GM21447 (cell line): ENCODE results near the gene DHRS13.
A peak's percentile ranks its signal among the peaks of the same experiment; 100 is the strongest.

ENCODE experiments used
- ATAC-seq: cut with Tn5 transposase; IDR thresholded peaks from one replicate; pipeline ENCODE4 v1.9.1; 2021; ENCODE audit not compliant: unreplicated experiment

The DHRS13 gene, protein sequence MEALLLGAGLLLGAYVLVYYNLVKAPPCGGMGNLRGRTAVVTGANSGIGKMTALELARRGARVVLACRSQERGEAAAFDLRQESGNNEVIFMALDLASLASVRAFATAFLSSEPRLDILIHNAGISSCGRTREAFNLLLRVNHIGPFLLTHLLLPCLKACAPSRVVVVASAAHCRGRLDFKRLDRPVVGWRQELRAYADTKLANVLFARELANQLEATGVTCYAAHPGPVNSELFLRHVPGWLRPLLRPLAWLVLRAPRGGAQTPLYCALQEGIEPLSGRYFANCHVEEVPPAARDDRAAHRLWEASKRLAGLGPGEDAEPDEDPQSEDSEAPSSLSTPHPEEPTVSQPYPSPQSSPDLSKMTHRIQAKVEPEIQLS

DNA sequence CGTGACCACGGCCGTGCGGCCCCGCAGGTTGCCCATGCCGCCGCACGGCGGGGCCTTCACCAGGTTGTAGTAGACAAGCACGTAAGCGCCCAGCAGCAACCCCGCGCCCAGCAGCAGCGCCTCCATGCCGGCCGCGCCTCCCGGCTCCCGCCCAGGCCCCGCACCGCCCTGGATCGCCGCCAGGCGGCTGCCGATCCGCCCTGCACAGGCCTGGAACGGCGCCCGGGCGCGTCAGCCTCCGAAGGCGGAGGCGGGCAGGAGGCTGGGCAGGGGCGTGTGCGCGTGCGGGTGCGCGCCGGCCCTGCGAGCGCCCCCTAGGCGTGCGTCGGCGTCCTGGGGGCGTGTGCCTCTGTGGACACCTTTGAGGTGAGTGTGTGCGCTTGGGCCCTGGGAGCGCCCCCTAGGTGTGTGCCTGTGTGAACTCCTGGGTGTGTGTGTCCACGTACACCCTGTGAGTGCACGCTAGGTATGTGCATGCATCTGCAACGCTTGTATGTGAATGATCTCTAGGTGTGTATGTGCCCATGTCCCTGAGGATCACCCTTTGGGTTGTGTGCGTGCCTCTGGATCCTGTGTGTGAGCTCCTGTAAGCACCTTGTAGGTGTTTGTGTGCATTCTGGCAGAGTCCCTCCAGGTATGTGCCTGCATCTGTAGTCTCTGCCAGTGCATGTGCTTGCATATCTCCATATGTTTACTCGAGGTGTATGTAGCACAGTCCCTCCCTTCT is at the start of gene DHRS13:
Gene DHRS13, minus strand, starts transcription at position 261 of the 727 bp plus-strand sequence. Its CDS starts 135 bp downstream, at position 126.
- peak; percentile 83 for ATAC-seq

DNA sequence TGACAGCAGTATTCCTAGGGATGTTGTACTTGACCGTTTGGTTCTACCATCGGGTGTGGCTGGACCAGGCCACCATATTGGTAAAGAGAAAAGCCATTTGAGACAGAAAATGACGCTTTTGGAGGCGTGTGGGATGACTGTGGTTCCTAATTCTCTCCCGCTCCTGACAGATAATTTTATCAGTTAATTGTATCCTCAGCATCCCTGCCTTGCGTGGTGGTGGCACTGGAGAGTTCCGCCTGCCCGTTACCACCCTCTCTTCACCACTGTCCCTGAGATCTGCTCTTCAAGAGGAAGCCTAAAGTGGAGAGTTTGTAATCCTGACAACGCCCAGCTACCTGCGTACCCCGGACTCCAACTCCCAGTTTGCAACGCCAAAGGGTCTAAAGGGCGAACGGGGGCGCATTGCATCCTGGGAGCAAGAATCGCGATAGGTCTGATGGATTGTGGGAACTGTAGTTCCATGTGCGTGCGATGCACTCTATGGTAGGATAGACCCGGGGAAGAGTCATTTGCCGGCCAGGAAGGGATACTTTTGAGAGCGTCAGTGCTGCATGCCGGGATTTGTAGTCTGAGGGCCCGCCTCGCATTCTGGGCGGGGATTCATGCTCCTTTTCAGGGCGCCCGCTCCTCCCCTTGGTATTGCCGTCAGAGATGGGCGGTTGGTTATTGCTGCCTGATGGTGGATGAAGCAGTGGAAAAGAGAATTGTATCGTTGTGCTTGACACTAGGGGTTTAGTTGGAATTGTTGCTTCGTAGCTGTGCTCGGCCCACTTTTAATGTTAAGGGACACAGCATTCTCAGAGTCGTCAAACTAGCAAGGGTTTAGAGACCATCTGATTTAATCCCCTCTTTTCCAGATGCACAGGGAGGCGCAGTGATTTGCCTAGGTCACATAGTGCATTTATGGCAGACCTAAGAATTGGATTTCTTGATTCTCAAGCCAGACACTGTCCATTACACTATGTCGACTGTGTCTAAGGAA is 49.4 kb upstream of the DHRS13 start:
- peak; percentile 58 for ATAC-seq

DNA sequence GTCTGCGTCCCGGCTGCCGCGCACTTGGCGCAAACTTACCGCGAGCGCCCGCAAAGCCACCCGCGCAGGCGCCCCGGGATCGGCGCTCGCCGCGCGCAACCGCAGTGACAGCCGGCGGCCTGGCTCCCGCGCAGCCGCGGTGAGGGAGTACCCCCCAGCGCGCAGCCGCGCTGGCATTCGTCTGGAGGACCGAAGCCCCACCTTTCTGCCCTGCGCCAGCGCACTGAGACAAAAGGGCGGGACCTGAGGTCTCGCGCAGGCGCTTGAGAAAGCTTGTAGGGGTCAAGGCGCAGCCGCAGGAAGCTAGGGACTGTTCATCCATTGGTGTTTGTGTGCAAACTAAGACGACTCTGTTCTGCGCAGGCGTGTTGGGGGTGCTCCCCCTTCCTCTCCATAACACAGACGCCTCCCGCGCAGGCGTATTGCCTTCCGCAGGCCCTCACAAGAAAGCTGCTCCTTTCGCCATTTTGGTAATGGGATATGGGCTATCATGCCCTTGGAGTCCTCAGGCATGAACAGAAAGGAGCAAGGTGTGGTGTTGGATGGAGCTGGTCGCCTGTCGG is 48.6 kb upstream of the DHRS13 start, which contains the start of gene PHF12:
Gene PHF12, minus strand, starts transcription at position 91 of the 563 bp plus-strand sequence. CDS start 558 bp downstream, outside the sequence.
- ATAC-seq = peak; percentile 52

DNA sequence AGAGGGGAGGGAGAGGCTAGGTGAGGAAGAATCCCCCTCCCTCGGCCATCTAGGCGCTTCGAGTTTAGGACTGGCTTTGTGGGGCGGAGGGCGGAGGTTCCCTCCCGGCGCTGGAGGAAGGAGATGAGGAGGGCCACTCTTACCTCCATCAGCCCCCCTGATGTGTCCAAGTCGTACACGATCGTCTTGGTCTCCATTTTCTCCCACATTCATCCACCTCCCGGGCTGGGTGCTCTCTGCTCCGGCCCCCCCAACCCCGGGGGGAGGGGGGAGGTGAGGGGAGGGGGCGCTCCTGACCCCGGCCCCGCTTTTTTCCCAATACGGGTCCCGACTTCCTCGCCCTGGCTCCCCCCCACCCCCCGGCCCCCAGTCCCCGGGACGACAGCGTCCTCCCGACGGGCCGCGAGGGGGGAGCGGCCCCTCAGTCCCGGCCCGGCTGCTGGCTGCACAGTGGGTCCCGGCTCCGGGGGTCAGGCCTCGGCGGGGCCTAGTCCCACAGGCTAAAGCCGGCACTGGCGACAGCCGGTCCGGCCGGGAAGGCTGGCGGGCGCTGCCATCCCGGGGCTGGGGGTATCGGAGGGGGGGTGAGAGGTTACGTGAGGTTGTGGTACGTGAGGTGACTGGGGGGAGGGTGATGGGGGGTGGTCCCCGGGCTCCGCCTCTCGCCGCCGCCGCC is 48.0 kb upstream of the DHRS13 start:
- peak; percentile 3 for ATAC-seq

DNA sequence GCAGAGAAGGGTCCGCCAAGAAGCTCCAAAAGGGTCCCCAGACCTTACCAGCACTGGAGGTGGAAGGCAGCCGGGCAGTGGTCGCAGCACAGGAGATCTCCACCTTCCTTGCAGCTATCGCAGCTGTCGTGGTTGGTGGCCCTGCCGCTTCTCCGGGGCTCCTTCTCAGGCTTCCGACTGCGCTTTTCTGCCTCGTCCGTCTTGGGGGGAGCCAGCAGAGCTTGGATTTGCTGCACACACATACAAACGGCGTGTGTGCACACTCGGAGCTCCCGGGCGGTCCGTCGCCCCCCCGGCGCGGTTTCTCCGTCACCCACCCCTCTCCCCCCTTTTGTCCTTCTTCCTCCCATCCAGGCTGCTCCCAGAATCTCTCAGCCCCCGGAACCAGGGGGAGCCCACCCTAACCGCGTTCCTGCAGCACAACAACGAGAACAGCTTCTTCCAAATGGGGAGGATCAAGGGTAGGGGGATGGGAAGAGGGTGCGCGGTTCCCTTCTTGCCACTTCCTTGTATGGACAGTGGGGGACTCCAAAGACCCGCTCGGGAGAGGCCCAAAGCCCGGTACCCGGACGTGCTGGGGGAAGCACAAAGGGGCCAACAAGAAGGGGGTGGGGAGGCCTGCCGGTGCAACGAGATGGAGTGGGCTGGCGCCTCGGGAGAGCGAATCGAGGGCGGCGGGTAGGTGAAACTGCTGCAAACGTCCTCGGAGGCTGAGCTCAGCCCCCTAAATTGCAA is 47.3 kb upstream of the DHRS13 start:
- ATAC-seq = no peak

DNA sequence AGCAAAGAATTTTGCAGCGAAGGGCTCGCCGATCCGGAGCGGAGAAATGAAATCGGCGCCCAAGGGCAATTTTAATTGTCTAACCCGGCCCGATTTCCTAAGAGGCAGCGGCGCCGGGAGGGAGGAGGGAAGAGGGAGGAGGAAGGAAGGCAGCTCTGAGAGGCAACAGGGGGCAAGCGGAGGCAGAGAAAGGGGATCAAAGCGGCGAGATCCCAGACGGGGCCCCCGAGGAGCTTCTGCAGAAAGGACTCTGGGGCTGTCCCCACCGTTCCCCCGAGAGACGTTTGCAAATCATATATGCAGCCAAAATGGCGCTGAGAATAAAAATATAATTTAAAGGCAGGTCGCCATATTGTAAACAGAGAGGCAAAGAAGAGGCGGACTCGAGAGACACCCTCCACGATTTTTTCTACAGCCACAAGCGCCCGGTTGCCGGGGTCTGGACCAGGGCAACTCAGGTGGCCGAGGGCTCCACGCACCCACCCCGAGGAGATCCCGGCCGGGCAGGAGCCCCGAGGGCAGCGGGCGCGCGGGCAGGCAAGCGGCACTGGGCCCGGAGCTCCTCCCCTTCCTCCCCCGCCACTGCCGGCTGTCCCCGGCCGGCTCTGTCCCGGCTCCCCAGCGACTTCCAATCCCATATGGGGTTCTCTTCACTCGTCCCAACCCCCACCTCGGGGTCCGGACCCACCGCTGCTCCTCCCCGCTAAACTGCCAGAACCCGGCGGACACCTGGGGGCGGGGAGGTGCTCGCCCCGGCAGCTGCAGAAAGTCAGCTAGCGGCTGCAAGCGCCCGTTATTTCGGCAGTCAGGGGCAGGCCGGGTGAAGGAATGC is 46.5 kb upstream of the DHRS13 start:
- ATAC-seq = no peak

DNA sequence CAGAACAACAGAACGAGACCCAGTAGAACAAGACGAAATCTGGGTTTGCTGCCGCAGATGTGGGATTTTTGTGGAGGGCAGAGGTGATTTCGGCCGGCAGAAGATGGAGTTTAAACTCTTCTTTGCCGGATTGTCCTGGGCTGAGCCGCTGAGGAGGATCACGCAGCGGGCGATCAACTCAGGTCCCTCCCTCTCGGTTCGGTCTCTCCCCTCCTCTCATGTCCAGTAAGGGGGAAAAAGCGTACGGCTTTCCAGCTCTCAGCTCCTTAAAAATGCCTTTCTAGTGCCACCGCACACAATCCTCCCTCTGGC is 46.0 kb upstream of the DHRS13 start:
- ATAC-seq = no peak

DNA sequence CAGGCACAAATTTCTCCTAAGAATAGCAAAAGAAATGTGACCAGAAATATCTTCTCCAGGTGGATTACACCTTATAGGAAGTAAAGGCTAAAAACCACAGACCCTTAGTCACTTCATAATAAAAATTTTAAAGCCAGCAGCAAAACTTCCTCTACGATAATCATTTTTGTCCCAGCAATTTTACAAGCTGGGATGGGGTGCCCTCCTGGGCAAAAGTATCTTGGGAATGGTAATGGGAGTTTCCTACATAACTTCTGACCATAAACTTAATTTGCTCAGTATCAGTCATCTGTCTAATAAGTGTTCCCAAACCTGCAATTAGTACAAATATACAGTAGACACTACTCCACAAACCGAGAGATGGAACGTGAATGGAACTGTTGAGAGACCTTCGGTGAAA is 45.5 kb upstream of the DHRS13 start:
- no peak for ATAC-seq

DNA sequence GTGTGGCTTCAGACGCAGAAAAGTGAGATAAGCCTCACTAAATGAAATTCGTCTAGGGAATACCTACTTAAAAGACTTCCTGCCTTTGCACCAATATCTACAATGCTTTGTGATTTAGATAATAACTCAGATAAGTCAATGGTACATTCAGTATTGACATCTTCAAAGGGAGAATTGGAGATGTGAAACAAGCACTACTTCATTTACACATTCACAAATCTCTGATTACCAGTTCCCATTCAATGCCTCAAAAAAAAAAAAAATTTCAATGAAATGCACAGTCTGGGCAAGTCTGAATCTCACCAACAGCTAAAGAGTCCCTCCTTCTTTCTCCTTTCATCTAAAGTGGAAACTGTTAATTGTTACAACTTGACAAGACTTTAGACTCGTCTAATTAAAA is 44.8 kb upstream of the DHRS13 start:
- no peak for ATAC-seq

DNA sequence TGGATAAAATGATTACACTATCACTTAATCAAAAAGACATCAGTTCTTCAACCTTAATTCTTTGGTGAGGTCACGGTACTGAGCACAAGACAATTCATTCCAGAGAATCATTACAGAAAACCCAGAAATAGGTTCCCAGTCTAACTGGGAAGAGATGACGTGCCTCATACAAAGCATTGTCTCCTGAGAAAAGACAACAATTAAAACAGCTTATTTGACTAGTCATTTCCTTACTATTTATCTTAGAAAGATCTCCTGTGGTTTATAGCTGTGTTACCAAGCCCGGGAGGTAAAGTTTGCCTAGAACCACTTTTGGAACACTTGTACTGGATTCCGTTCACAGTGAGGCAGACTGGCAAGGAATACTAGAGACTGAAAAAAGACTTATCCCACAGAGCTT is 43.4 kb upstream of the DHRS13 start:
- ATAC-seq = no peak

DNA sequence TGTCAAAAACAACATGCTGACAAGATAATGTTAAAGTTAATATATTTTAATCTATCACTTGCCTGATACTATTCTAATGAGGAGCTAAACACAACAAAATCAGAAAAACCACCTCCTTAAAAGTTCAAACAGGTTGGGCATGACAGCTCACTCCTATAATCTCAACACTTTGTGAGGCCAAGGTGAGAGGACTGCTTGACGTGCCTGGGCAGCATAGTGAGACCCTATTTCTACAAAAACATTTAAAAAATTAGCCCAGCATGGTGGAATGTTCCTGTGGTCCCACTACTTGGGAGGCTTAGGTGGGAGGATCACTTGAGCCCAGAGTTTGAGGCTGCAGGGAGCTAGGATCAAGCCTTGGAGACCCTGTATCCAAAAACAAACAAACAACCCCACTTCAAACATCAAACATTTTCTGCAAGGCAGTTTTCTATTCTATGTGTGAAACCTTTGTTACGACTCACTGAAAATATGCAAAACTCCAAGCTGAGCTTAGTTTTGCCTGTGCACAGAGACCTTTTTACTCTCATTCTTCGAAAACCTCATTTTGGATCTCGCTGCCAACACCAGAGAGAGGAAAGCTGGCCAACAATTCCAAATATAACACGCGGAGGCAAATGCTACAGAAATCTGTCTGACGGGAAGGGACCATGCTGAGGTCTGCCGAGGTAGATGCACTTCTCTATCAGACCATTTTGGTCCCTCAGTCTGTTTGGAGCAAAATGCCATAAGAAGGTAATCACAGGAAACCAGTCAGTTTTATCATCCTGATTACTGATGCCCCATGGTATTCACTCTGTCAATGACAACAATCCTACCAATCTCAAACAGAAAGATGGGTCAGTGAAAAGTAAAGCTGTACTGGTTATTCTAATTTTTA is 42.2 kb upstream of the DHRS13 start:
- ATAC-seq = no peak

DNA sequence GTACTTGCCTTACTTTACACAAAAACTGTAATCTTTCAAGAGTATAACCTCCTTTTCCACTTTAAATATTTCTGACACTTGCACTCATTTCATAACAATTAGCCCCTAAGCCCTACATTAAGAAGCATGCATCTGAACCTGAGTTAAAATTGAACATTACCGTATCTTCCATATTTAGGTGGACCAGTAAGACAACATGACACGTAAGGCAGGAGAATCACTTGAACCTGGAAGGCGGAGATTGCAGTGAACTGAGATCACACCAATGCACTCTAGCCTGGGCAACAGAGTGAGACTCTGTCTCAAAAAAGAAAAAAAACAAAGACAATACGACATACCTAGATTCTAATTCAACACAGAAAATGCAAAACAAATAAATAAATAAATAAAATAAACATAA is 41.5 kb upstream of the DHRS13 start:
- ATAC-seq = no peak

DNA sequence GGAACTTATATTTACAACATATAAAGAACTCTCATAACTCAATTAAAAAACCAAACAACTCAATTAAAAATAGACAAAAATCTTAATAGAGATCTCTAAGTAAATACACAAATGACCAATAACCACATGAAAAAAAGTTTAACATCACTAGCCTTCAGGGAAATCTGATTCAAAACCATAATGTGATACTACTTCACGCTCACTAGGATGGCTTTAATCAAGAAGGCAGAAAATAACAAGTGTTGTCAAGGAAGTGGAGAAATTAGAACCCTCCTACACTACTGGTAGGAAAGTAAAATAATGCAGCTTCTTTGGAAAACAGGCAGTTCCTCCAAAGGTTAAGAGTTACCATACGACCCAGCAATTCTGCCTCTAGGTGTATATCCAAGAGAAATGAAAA is 40.0 kb upstream of the DHRS13 start:
- no peak for ATAC-seq

DNA sequence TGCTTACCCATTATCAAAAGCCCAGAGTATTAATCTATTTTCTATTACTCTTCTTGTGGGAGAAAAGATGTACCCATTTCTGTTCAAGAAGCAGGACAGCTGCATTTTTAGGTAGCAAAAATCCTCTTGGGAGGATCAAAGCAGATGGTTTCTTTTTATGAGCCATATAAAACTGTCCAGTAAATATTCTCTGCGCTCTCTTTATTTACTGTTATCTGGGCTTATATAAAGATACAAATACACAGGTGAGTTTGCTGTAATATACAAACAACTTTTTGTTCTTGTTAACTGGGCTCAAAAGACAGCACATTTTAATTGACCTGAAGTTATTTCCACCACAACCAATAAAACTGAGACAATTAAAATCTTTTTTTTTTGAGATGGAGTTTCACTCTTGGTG is 38.4 kb upstream of the DHRS13 start:
- ATAC-seq = no peak

DNA sequence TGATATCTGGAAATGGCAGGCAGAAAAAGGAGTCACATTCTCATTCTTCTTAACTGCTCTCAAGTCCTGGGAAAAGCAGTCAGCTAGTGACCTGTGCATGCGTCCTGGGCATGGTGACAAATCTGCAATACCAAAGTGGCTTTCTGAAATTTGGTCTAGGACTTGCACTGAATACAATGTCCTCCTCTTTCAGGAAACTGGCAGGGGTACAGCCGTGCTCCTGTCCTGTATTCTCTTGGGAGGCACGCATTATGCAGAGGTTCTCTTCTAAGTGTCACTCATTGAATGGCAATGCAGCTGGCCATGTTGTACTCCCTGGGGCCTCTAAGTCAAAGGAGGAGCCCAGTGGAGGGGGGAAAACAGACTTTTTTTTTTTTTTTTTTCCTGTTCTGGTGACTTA is 37.8 kb upstream of the DHRS13 start:
- ATAC-seq = no peak

DNA sequence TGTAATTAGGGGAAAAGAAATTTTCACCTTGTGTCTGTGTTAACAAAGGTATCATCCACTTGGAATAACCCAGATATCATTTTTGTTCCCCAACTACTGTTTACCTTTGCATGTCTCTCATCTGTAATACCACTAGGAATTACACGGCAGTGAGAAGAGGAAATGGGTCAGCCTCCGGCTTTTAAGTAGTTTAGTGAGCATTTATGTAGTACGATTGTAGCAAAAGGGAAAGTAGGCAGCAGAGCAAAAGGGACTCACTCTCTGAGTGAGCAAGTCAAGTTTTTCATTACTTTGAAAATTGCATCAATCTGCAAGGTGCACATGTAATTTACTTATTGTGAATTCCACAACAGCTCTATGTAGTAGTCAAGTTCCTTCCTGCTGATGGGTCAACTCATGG is 37.3 kb upstream of the DHRS13 start:
- no peak for ATAC-seq

DNA sequence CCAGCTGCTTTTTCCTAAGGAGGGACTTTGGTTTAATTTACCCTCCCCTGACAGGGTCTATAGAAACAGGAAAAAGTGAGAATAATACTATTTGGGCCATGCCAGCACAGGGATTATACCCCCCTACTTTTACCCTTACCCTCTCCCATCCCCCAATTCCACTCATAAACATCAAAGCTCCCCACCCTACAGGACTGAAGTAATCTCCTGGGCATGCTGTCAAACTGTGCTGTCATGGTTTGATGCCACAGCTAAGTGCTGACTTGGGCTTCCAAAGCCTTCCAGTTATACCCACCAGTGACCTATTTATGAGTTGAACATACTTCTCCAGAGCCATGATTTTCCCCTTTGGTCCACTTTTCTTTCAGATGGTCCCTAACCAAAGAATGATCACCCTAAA is 35.7 kb upstream of the DHRS13 start:
- ATAC-seq = no peak
